ENCODE results near the gene SIGLEC1. TPM values are rescaled to one million over a fixed set of nuclear protein-coding genes. Genes with fewer than 3 reads are reported as not detected.
A peak's percentile ranks its signal among the peaks of the same experiment; 100 is the strongest.

The SIGLEC1 gene
- total and polyA plus RNA-seq, 2 of the 4 experiments (the other 2 are of a cell fraction): not detected

GRCh38 chr20:3733119-3733995 lies 21.0 kb upstream of the SIGLEC1 start:
- H2AK5ac ChIP-seq (ENCODE audit: low read depth, low read length): no peak overlapping the region
- no peak for DNase-seq
- no peak overlapping the region for H2AK9ac ChIP-seq (replicated peaks; ENCODE audit: low read depth, low read length, poor library complexity)
- H2AFZ ChIP-seq (replicated peaks; ENCODE audit: low read length, poor library complexity): peak overlapping the region; percentile 56
- H3K4me2 ChIP-seq (ENCODE audit: low read depth, low read length): no peak overlapping the region
- H4K8ac ChIP-seq (ENCODE audit: low read depth in 2 of 2, low read length in 2 of 2): no peak overlapping the region
- H4K91ac ChIP-seq (ENCODE audit: insufficient read depth, low read depth, low read length): no peak overlapping the region
- no peak overlapping the region for H4K5ac ChIP-seq (ENCODE audit: low read depth, low read length)
- BruUV-seq (replicated peaks): no TSS peak
- in situ Hi-C loops (cut with MboI; ENCODE audit: low sequenced_read_pairs): no loop called here
- H3K4me1 ChIP-seq (ENCODE audit: control insufficient read depth, insufficient read depth, low read length): no peaks in the 10 kb centered on the region
- no peak overlapping the region for H2BK15ac ChIP-seq (ENCODE audit: low read depth, low read length)
- H2BK120ac ChIP-seq (ENCODE audit: low read depth, low read length): no peak overlapping the region
- dilution Hi-C loops (cut with HindIII; ENCODE audit: low sequenced_read_pairs, unreplicated experiment): no loop called here
- no peak overlapping the region for H3K27ac ChIP-seq (ENCODE audit: insufficient read depth, low read length)
- POLR2A ChIA-PET (ENCODE audit: unreplicated experiment): no interaction called here
- CTCF ChIA-PET: no interaction called here
- no peak overlapping the region for H2BK5ac ChIP-seq (ENCODE audit: low read depth, low read length, poor library complexity, severe bottlenecking)
- no peak overlapping the region for H3K56ac ChIP-seq (ENCODE audit: extremely low read depth, insufficient read depth, low read length)
- no peak overlapping the region for H3K18ac ChIP-seq (ENCODE audit: low read depth, low read length)
- H3K9ac ChIP-seq (ENCODE audit: low read depth, low read length): no peak overlapping the region
- peaks cover 72% of the 10 kb centered on the region for H3K27me3 ChIP-seq (ENCODE audit: control insufficient read depth, insufficient read depth, low read length)
- no peaks in the 10 kb centered on the region for H3K9me3 ChIP-seq (ENCODE audit: control insufficient read depth, insufficient read depth, low read length)
- 49% methylated on average over 5 of the region's 20 CpGs; no CpG with 5 or more reads in 1 of the 2 experiments for WGBS, 2 experiments (ENCODE audit: extremely low coverage in 2 of 2, insufficient read length in 1 of 2)
- H3K36me3 ChIP-seq (ENCODE audit: control insufficient read depth, insufficient read depth, low read length): no peaks in the 10 kb centered on the region
- H3K23ac ChIP-seq (ENCODE audit: low read depth, low read length): no peak overlapping the region
- no peak for ATAC-seq (ENCODE audit: low read depth)
- no peak overlapping the region for H3K14ac ChIP-seq (replicated peaks; ENCODE audit: low read depth, low read length)
- no peak overlapping the region for H2BK20ac ChIP-seq (ENCODE audit: low read depth, low read length)
- intact Hi-C loops (cut with micrococcal nuclease): no loop called here
- 0 out of 2 replicates have a peak, but pooled peaks cover 2% of the 10 kb centered on the region for H3K9me1 ChIP-seq (ENCODE audit: insufficient read depth, low read length)
- H3K4ac ChIP-seq (ENCODE audit: low read depth, low read length): no peak overlapping the region
- TF ChIP-seq CTCF (conservative IDR thresholded peaks at IDR 0.05; ENCODE audit: low read depth, low read length) (no peak), MXI1 (IDR thresholded peaks at IDR 0.05; ENCODE audit: borderline replicate concordance, low read depth, low read length) (no peak), NFE2L2 (IDR thresholded peaks at IDR 0.05; ENCODE audit: low read depth, low read length) (no peak), CEBPB (IDR thresholded peaks at IDR 0.05; ENCODE audit: low read depth, low read length) (no peak), RCOR1 (IDR thresholded peaks at IDR 0.05; ENCODE audit: insufficient replicate concordance, low read length) (no peak), FOS (IDR thresholded peaks at IDR 0.05; ENCODE audit: low read depth, low read length) (no peak), MAFK (IDR thresholded peaks at IDR 0.05; ENCODE audit: low read depth, low read length) (no peak), CHD1 (IDR thresholded peaks at IDR 0.05; ENCODE audit: low read depth, low read length) (no peak), RAD21 (IDR thresholded peaks at IDR 0.05; ENCODE audit: low read length) (no peak), RFX5 (IDR thresholded peaks at IDR 0.05; ENCODE audit: low read depth, low read length) (no peak), BHLHE40 (IDR thresholded peaks at IDR 0.05; ENCODE audit: low read depth, low read length) (no peak), SMC3 (IDR thresholded peaks at IDR 0.05; ENCODE audit: low read depth, low read length) (no peak), POLR2A (IDR thresholded peaks at IDR 0.05; ENCODE audit: low read depth, low read length) (no peak)
- TF ChIP-seq, protein P1, sequence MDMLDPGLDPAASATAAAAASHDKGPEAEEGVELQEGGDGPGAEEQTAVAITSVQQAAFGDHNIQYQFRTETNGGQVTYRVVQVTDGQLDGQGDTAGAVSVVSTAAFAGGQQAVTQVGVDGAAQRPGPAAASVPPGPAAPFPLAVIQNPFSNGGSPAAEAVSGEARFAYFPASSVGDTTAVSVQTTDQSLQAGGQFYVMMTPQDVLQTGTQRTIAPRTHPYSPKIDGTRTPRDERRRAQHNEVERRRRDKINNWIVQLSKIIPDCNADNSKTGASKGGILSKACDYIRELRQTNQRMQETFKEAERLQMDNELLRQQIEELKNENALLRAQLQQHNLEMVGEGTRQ (IDR thresholded peaks at IDR 0.05; ENCODE audit: low read depth, low read length): no peak
- TF ChIP-seq, protein P2, sequence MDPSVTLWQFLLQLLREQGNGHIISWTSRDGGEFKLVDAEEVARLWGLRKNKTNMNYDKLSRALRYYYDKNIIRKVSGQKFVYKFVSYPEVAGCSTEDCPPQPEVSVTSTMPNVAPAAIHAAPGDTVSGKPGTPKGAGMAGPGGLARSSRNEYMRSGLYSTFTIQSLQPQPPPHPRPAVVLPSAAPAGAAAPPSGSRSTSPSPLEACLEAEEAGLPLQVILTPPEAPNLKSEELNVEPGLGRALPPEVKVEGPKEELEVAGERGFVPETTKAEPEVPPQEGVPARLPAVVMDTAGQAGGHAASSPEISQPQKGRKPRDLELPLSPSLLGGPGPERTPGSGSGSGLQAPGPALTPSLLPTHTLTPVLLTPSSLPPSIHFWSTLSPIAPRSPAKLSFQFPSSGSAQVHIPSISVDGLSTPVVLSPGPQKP (IDR thresholded peaks at IDR 0.05; ENCODE audit: borderline replicate concordance, low read depth, low read length): no peak
- H4K20me1 ChIP-seq (ENCODE audit: insufficient read depth, low read length): no peaks in the 10 kb centered on the region
- H3K79me1 ChIP-seq (ENCODE audit: low read depth in 1 of 2, low read length in 2 of 2): no peaks in the 10 kb centered on the region
- H3K4me3 ChIP-seq (ENCODE audit: insufficient read depth, low read depth, low read length): no peak overlapping the region

Measured in IMR-90 (cell line).